K562 (cell line): ENCODE data around the gene CALR3. TPM values are rescaled to one million over a fixed set of nuclear protein-coding genes. Genes with fewer than 3 reads are reported as not detected.

Experiments used
- BHLHE40 ChIP-seq: IDR thresholded peaks from 2 replicates; pipeline ENCODE4 v1.6.1; 2011; ENCODE audit warnings: low read length, improper control_type of control experiment
- CEBPG ChIP-seq, 3 experiments: fragments of 200-800 bp in 1 of 3; sonication (Bioruptor generic) in 1 of 3; sonication (generic) in 1 of 3; formaldehyde crosslinking in 1 of 3; IDR thresholded peaks in 2 of 3; conservative IDR thresholded peaks in 1 of 3; 2 replicates each; pipeline versions ENCODE4 v1.6.1 to v1.8.0; 2016 to 2022; ENCODE audit warnings: missing compliant biosample characterization in 2 of 3, missing genetic modification characterization in 2 of 3, mild to moderate bottlenecking in 1 of 3, missing genetic modification reagents in 1 of 3
- CTBP1 ChIP-seq: fragments of 450-650 bp; IDR thresholded peaks from 2 replicates; pipeline ENCODE4 v1.6.1; 2016; ENCODE audit warnings: borderline replicate concordance
- E2F3 ChIP-seq: fragments of 250-450 bp; sonication (Bioruptor Pico); IDR thresholded peaks from 2 replicates; pipeline ENCODE4 v1.4.0; 2020; ENCODE audit warnings: mild to moderate bottlenecking
- FOXP1 ChIP-seq: sonication (generic); formaldehyde crosslinking; IDR thresholded peaks from 2 replicates; pipeline ENCODE4 v1.8.0; 2022; ENCODE audit warnings: mild to moderate bottlenecking, missing genetic modification reagents
- MAZ ChIP-seq, 2 experiments: fragments of 450-650 bp in 1 of 2; sonication (generic) in 1 of 2; formaldehyde crosslinking; IDR thresholded peaks in 1 of 2; conservative IDR thresholded peaks in 1 of 2; 2 replicates each; pipeline versions ENCODE4 v1.4.0 to v1.5.0; 2020; ENCODE audit warnings: mild to moderate bottlenecking in 1 of 2, missing genetic modification reagents in 1 of 2
- MTF1 ChIP-seq: fragments of 250-450 bp; sonication (Bioruptor Pico); IDR thresholded peaks from 2 replicates; pipeline ENCODE4 v1.9.0; 2021; ENCODE audit warnings: moderate library complexity, mild to moderate bottlenecking, inconsistent platforms, borderline replicate concordance
- NCOA6 ChIP-seq: fragments of 450-650 bp; IDR thresholded peaks from 2 replicates; pipeline ENCODE4 v1.6.1; 2017; ENCODE audit warnings: mild to moderate bottlenecking
- PML ChIP-seq: IDR thresholded peaks from 2 replicates; pipeline ENCODE4 v1.6.1; 2012; ENCODE audit warnings: low read length, inconsistent platforms
- POLR3A ChIP-seq: IDR thresholded peaks from 2 replicates; pipeline ENCODE4 v1.6.1; 2011; ENCODE audit warnings: borderline replicate concordance, mild to moderate bottlenecking, moderate library complexity; ENCODE audit not compliant: insufficient read length, insufficient read depth; ENCODE audit errors: extremely low read depth
- SREBF2 ChIP-seq: sonication (generic); formaldehyde crosslinking; IDR thresholded peaks from 2 replicates; pipeline ENCODE4 v1.4.0; 2020; ENCODE audit warnings: mild to moderate bottlenecking, missing genetic modification reagents
- TEAD2 ChIP-seq: fragments of 450-650 bp; IDR thresholded peaks from 2 replicates; pipeline ENCODE4 v1.6.1; 2016; ENCODE audit warnings: missing genetic modification characterization, control low read depth, missing compliant biosample characterization
- ZBTB17 ChIP-seq: fragments of 450-650 bp; formaldehyde crosslinking; IDR thresholded peaks from 2 replicates; pipeline ENCODE4 v1.4.0; 2020; ENCODE audit warnings: mild to moderate bottlenecking
- polyA plus RNA-seq, 8 experiments: library from polyadenylated mRNA; depleted of rRNA in 4 of 8; stranded (reverse) in 5 of 8; unstranded in 3 of 8; fragments of >200 nt; fragmentation: Nextera tagmentation in 2 of 8; fragmentation: Illumina TruSeq in 1 of 8; extraction: Ambion mirVana in 2 of 8; extraction: Trizol in 1 of 8; gene quantifications; 2 replicates each; pipeline versions ENCODE4 v1.2.1 to v1.2.3, GENCODE V29; 2011 to 2014; ENCODE audit warnings: inconsistent platforms in 1 of 8, missing spikeins in 1 of 8
- total RNA-seq, 7 experiments: library from RNA; depleted of rRNA in 6 of 7; stranded (reverse); fragments of >200 nt in 6 of 7; fragmentation: Illumina TruSeq in 2 of 7; extraction: Trizol in 2 of 7; gene quantifications; 2 replicates each; pipeline versions ENCODE4 v1.2.1 to v1.2.3, GENCODE V29; 2011 to 2021; ENCODE audit warnings: low replicate concordance in 1 of 7
- TF ChIP-seq, protein P1 (sequence below): fragments of 250-450 bp; sonication (Bioruptor Pico); IDR thresholded peaks from 2 replicates; pipeline ENCODE4 v1.4.0; 2020; ENCODE audit warnings: mild to moderate bottlenecking, moderate library complexity
- TF ChIP-seq, protein P2 (sequence below): IDR thresholded peaks from 3 replicates; pipeline ENCODE4 v1.6.1; 2011; ENCODE audit warnings: borderline replicate concordance, mild to moderate bottlenecking; ENCODE audit not compliant: insufficient read length, insufficient read depth
- TF ChIP-seq, protein P3 (sequence below): fragments of 450-650 bp; IDR thresholded peaks from 2 replicates; pipeline ENCODE4 v1.6.1; 2016; ENCODE audit warnings: missing biosample characterization, missing genetic modification characterization

The CALR3 gene
- total and polyA plus RNA-seq, 9 of the 15 experiments (the other 6 are each of a cell fraction or from before 2014, with no cell fraction given) = 0.15 to 0.41 (median 0.22) TPM; not detected in 4

DNA sequence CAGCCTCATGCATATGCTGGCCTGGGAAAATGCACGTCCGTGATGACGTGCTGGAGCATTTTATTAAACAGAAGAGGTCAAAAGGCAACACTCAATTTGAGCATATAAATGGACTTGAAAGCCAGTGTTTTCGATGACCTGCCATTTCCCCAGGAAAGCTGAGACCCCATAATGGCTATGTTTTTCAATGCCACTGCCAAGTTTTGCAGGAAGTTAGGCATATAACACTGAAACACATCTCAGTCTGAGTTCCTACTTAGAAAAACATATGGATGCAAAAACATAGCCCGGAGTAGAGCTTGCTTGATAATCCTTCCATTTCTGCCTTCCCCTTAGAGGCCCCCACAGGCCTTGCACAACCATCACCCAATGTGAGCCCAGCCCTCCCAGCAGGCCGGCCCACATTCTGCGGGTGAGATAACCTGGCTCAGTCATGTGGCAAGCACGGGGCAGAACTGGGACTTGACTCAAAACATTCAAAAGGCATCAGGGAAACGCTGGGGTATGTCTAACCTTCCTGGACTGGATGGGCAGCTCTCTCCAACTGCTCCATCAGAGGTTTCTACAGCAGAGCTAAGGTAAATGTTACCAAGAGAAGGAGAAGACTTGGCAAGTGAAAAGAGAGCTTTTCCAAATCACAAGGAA lies 49.1 kb downstream of the CALR3 start (continued):
- TF ChIP-seq MTF1 (CRISPR knock-in tag) (no peak), CTBP1 (peak; percentile 51; the same call in 1 of the 2 replicates), POLR3A (no peak), E2F3 (CRISPR knock-in tag) (no peak), MAZ (CRISPR knock-in tag; conservative IDR thresholded peaks at IDR 0.05 in 1 of 2, IDR thresholded peaks at IDR 0.05 in 1 of 2) (peak; percentile 52 to 78; a peak in 3 of 4 replicates), ZBTB17 (CRISPR knock-in tag) (peak; percentile 54; the same call in 1 of the 2 replicates), BHLHE40 (peak; percentile 92), TEAD2 (tag) (0 out of 2 replicates have a peak, but pooled peaks have one; percentile 14), SREBF2 (CRISPR knock-in tag) (no peak), NCOA6 (no peak), FOXP1 (CRISPR knock-in tag) (0 out of 2 replicates have a peak, but pooled peaks have one; percentile 71), PML (no peak), CEBPG (CRISPR knock-in tag; IDR thresholded peaks at IDR 0.05) (peak; percentile 92), CEBPG (tag; conservative IDR thresholded peaks at IDR 0.05 in 1 of 2, IDR thresholded peaks at IDR 0.05 in 1 of 2) (peak; percentile 88 to 97)
- TF ChIP-seq, protein P1, sequence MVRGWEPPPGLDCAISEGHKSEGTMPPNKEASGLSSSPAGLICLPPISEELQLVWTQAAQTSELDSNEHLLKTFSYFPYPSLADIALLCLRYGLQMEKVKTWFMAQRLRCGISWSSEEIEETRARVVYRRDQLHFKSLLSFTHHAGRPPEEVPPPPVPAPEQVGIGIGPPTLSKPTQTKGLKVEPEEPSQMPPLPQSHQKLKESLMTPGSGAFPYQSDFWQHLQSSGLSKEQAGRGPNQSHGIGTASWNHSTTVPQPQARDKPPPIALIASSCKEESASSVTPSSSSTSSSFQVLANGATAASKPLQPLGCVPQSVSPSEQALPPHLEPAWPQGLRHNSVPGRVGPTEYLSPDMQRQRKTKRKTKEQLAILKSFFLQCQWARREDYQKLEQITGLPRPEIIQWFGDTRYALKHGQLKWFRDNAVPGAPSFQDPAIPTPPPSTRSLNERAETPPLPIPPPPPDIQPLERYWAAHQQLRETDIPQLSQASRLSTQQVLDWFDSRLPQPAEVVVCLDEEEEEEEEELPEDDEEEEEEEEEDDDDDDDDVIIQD (CRISPR knock-in tag) = no peak
- TF ChIP-seq, protein P2, sequence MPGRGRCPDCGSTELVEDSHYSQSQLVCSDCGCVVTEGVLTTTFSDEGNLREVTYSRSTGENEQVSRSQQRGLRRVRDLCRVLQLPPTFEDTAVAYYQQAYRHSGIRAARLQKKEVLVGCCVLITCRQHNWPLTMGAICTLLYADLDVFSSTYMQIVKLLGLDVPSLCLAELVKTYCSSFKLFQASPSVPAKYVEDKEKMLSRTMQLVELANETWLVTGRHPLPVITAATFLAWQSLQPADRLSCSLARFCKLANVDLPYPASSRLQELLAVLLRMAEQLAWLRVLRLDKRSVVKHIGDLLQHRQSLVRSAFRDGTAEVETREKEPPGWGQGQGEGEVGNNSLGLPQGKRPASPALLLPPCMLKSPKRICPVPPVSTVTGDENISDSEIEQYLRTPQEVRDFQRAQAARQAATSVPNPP = no peak
- TF ChIP-seq, protein P3, sequence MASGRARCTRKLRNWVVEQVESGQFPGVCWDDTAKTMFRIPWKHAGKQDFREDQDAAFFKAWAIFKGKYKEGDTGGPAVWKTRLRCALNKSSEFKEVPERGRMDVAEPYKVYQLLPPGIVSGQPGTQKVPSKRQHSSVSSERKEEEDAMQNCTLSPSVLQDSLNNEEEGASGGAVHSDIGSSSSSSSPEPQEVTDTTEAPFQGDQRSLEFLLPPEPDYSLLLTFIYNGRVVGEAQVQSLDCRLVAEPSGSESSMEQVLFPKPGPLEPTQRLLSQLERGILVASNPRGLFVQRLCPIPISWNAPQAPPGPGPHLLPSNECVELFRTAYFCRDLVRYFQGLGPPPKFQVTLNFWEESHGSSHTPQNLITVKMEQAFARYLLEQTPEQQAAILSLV (tag) = peak; percentile 63
